IPS-20b (cell line): ENCODE results near the gene ZBED2.

Experiments
- H3K27ac ChIP-seq: one replicate; pipeline ENCODE4 v1.5.1; 2013; ENCODE audit warnings: low read length
- H3K27me3 ChIP-seq: 2 replicates; pipeline ENCODE4 v1.6.1; 2013; ENCODE audit warnings: mild to moderate bottlenecking, low read length, inconsistent platforms; ENCODE audit not compliant: insufficient read depth
- H3K36me3 ChIP-seq: 2 replicates; pipeline ENCODE4 v1.6.1; 2013; ENCODE audit warnings: low read depth, mild to moderate bottlenecking, inconsistent platforms, low read length, moderate library complexity; ENCODE audit not compliant: insufficient read depth
- H3K4me1 ChIP-seq: 2 replicates; pipeline ENCODE4 v1.6.1; 2013; ENCODE audit warnings: mild to moderate bottlenecking, control low read depth, inconsistent platforms, low read length, moderate library complexity; ENCODE audit not compliant: insufficient read depth
- H3K4me3 ChIP-seq: 2 replicates; pipeline ENCODE4 v1.5.1; 2013; ENCODE audit warnings: mild to moderate bottlenecking, low read length, inconsistent platforms
- H3K9ac ChIP-seq: 2 replicates; pipeline ENCODE4 v1.6.1; 2013; ENCODE audit warnings: low read depth, mild to moderate bottlenecking, inconsistent platforms, low read length, moderate library complexity
- H3K9me3 ChIP-seq: 2 replicates; pipeline ENCODE4 v1.6.1; 2013; ENCODE audit warnings: mild to moderate bottlenecking, low read depth, low read length, inconsistent platforms; ENCODE audit not compliant: insufficient read depth

ZBED2 gene

DNA sequence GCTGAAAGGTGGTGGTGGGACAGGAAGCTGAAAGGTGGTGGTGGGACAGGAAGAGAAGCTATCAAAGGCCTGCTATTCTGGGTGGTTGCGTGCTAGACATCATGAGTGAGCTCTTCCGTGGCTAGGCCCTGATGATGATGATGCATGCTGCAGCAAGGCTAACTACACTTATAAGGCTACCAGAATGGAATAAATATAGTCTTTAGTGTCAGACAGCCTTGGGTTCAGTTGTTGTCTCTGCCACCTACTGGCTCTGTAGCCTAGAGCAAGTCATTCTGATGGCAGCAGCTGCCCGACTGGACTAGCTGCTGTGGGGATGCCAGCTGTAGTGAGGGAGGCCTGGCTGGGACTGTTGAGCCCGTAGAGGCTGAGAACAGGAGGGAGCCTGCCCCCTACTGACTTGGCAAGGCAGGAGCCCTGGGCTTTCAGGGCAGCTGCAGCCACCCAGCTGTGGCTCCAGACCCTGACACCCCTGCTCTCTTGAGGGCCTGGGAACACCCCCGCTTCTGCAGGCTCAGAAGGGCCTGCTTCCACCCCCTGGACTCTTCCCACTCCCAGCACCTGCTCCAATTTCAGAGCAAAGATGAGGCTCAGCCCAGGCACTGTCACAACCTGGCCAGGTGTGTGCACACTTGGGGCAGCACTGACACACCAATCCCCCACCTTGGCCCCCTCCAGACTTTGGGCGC, 21.4 kb upstream of the ZBED2 start:
- Histone ChIP-seq H3K4me1 (no peaks in the 10 kb centered on the region), H3K4me3 (no peak overlapping the region), H3K36me3 (no peaks in the 10 kb centered on the region), H3K9me3 (peaks cover 9% of the 10 kb centered on the region), H3K27ac (no peak overlapping the region), H3K27me3 (no peaks in the 10 kb centered on the region), H3K9ac (no peak overlapping the region)

DNA sequence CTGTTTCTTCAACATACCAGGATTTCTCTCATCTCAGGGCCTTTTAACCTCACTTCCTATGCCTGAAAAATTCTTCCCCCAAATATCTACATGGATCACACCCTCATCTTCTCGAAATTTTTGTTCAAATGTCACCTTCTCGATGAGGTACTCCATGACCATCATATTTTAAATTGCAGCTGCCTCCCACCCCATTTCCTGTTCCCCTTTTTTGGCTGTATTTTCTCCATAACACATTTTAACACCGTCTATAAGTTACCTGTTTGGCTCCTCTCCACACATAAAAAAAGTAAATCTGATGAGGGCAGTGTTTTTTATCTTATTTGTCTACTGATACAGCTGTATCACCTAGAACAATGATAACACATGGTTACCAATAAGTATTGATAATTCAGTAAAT, 20.7 kb upstream of the ZBED2 start:
- Histone ChIP-seq H3K36me3 (no peaks in the 10 kb centered on the region), H3K27me3 (no peaks in the 10 kb centered on the region), H3K9me3 (peaks cover 9% of the 10 kb centered on the region), H3K9ac (no peak overlapping the region), H3K27ac (no peak overlapping the region), H3K4me1 (no peaks in the 10 kb centered on the region), H3K4me3 (no peak overlapping the region)

DNA sequence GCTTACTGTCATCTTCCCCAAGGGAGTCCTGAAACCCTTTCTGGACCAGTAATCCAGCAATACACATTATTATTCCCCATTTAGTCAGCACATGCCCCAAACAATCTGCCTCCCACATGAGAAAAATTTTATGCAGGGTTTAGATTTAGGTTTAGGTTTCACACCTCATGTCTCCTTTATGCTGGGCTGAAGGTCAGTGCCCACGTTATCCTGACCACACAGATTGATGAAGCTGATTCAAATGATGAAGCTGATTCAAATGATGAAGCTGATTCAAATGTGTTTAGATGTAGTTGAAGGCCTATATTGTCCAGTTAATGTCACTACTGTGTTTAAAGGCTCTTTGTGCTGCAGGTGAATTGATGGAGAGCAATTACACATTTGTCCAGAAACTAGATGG, 18.1 kb upstream of the ZBED2 start:
- H3K4me3 ChIP-seq, result no peak overlapping the region
- H3K9ac ChIP-seq, result no peak overlapping the region
- no peaks in the 10 kb centered on the region for H3K27me3 ChIP-seq
- H3K36me3 ChIP-seq, result no peaks in the 10 kb centered on the region
- H3K4me1 ChIP-seq, result no peaks in the 10 kb centered on the region
- peaks cover 9% of the 10 kb centered on the region for H3K9me3 ChIP-seq
- H3K27ac ChIP-seq, result no peak overlapping the region

DNA sequence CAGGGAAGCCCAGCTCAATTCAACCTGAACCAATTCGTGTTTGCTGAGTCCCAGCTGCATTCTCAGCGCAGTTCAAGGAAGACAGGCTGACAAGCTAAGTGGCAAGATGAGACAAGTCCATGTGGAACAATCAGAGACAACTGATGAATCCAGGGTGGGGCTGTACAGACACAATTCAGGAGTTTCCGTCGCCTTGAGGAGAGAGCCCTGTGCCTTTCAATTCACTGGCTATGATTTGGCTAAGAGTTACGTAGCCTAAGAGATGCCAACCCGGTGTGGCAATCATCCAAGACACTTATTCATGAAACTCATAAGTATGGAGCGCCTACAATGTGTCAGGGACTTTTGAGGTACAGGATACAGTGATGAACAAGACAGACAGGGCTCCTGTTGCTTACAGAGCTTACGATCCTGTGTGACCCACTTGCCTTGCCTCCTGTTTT, 15.5 kb upstream of the ZBED2 start:
- no peak overlapping the region for H3K4me3 ChIP-seq
- H3K36me3 ChIP-seq, result no peaks in the 10 kb centered on the region
- H3K27ac ChIP-seq, result no peak overlapping the region
- H3K9ac ChIP-seq, result no peak overlapping the region
- no peaks in the 10 kb centered on the region for H3K4me1 ChIP-seq
- H3K9me3 ChIP-seq, result no peaks in the 10 kb centered on the region
- H3K27me3 ChIP-seq, result no peaks in the 10 kb centered on the region

DNA sequence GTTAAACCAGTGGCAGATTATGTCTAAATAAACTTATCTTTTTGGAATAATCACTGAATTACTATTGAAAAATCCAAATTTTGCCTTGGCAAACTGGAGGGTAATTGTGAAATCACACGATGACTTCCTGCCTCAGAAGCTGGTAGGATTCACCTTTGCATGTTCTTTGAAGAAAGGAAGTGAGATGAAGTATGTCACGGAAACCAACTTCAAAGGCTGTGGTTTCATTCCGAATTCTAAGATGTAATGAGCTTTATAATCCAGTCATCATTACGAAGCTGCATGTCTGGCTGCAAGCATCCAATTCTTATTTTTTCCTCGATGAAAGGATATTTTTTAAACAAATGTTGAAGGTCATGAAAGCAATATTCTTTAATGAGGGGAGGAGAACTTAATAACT, 15.0 kb upstream of the ZBED2 start:
- Histone ChIP-seq H3K36me3 (no peaks in the 10 kb centered on the region), H3K9ac (no peak overlapping the region)

DNA sequence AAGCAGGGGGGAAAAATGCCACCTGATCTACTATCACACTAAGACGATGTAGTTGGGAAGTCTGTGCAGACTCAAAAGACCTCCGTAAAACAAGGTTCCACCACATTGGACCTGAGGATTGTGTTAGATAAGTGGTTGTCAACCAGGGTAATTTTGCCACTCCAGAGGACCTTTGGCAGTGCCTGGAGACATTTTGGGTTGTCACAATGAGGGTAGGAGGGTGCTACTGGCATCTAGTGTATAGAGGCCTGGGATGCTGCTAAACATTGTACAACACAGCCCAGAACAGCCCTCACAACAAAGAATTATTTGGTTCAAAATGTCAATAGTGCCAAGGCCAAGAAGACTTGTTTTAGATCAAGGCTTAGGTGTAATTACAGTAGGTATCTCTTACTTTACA, 14.6 kb upstream of the ZBED2 start:
- H3K9ac ChIP-seq, result no peak overlapping the region
- H3K36me3 ChIP-seq, result no peaks in the 10 kb centered on the region
- no peaks in the 10 kb centered on the region for H3K4me1 ChIP-seq
- no peak overlapping the region for H3K27ac ChIP-seq
- H3K27me3 ChIP-seq, result no peaks in the 10 kb centered on the region
- H3K4me3 ChIP-seq, result no peak overlapping the region
- no peaks in the 10 kb centered on the region for H3K9me3 ChIP-seq

More for the DNA sequence above, 15.0 kb upstream of the ZBED2 start:
- Histone ChIP-seq H3K4me1 (no peaks in the 10 kb centered on the region), H3K9me3 (no peaks in the 10 kb centered on the region), H3K27ac (no peak overlapping the region), H3K4me3 (no peak overlapping the region), H3K27me3 (no peaks in the 10 kb centered on the region)

DNA sequence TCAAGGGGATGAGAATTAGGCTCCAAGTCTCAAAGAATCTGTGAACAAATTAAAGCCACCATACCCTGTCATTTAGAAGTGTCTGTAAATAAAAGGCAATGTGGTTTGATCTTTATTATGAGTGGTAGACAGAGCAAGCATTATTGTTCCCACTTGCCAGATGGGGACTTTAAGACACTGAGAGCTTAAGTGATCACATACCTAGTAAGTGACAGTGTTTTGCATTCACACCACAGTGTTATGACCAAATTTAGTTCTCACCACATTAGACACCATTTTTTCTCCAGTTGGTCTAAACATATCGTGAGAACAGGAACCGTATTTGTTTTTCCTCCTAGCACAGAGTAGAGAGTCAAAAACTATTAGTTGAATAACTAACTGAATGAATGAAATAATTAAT, 13.2 kb upstream of the ZBED2 start:
- Histone ChIP-seq H3K9me3 (no peaks in the 10 kb centered on the region), H3K9ac (no peak overlapping the region), H3K36me3 (no peaks in the 10 kb centered on the region), H3K4me1 (no peaks in the 10 kb centered on the region), H3K27me3 (no peaks in the 10 kb centered on the region), H3K4me3 (no peak overlapping the region), H3K27ac (no peak overlapping the region)

DNA sequence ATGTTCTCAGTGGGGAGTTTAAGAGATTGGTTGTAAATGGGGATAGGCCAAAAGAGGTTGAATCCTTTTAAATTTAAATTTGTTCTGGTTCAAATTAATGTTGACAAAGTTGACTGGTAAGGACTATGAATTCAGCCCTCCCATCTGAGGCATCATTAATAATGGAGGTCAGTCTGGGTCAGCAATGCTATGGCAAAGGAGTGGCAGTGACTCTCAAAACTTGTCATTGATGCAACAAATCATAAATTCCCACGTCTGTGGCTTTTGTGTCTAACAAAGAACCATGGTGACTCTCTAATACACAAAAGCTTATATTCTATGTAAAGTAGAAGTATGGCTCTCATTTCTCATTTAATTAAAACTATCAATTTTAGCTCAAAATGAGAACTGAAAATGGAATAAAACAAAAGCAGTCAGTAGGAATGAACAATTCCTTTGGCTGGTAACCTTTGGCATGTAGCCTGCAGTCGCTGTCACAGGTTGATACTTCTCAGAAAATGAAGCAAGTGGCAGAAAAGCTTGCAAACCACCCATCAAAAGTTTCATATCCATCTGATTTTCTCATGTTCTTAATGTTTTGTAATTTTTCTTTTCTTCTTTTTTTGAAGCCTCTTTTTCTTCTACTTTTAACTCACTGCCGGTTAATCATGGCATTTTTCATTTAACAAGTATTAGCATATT, 12.2 kb upstream of the ZBED2 start:
- Histone ChIP-seq H3K4me3 (no peak overlapping the region), H3K9ac (no peak overlapping the region), H3K27me3 (no peaks in the 10 kb centered on the region), H3K36me3 (no peaks in the 10 kb centered on the region), H3K4me1 (no peaks in the 10 kb centered on the region), H3K27ac (no peak overlapping the region), H3K9me3 (no peaks in the 10 kb centered on the region)

DNA sequence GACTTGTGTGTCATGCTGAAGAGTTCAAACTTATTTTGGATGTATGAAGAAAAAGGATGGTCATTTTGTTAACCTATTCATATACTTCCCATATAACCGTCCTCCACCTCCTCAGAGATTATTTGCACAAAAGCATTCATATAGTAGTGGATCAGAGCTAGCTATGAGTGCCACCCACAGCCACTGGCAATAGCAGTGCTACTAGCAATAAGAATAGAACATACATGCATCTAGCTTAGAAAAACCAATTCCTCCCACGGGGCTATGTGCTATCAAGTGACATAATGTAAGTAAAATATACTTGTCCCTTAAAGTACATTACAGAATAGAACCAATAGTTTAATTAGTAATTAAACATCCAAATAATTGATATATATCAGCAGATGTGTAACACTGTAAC, 10.3 kb upstream of the ZBED2 start:
- no peak overlapping the region for H3K9ac ChIP-seq
- no peaks in the 10 kb centered on the region for H3K9me3 ChIP-seq
- no peaks in the 10 kb centered on the region for H3K36me3 ChIP-seq
- H3K4me1 ChIP-seq, result no peaks in the 10 kb centered on the region
- H3K4me3 ChIP-seq, result no peak overlapping the region
- H3K27me3 ChIP-seq, result no peaks in the 10 kb centered on the region
- no peak overlapping the region for H3K27ac ChIP-seq

DNA sequence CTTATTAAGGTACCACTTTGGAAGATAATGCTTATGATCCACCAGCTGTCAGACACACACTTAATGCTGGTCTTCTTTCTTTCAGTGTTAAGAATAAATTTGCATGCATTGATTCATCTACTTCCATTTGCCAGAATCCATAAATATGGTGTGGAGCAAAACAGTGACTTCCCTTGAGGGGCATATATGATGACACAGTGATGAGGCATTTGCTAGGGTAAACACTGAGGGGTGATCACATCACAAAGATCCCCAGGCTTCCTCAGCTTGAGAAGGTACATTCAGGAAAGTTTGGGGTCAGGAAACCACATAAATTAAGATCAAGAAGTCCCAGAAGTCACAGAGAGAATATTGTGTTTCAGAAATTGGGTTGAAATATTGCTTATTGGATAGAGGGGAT, 9.9 kb upstream of the ZBED2 start:
- no peaks in the 10 kb centered on the region for H3K36me3 ChIP-seq
- H3K4me3 ChIP-seq, result no peak overlapping the region
- no peak overlapping the region for H3K27ac ChIP-seq
- no peaks in the 10 kb centered on the region for H3K9me3 ChIP-seq
- no peak overlapping the region for H3K9ac ChIP-seq
- no peaks in the 10 kb centered on the region for H3K4me1 ChIP-seq
- H3K27me3 ChIP-seq, result no peaks in the 10 kb centered on the region

DNA sequence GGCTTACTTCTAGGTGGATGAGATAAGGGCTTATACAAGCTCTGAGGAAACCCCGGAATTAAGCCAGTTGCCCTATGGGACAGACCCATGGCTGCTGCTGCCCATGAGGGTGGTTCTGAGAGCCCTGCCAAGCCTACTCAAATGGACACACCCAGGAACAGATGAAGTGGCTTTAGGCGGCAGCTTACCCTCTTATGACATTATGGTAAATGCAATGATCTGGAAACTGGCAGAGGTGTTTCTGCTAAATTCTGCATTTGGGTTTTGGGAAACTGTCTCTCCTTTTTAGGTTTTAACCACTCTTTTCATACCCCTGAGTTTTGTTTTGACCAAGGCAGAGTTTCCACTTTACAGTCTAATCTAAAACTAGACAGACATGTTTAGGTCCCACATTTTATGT, 9.0 kb upstream of the ZBED2 start:
- no peak overlapping the region for H3K9ac ChIP-seq
- H3K27ac ChIP-seq, result no peak overlapping the region
- no peaks in the 10 kb centered on the region for H3K36me3 ChIP-seq
- H3K4me1 ChIP-seq, result no peaks in the 10 kb centered on the region
- H3K9me3 ChIP-seq, result no peaks in the 10 kb centered on the region
- H3K27me3 ChIP-seq, result no peaks in the 10 kb centered on the region
- H3K4me3 ChIP-seq, result no peak overlapping the region

DNA sequence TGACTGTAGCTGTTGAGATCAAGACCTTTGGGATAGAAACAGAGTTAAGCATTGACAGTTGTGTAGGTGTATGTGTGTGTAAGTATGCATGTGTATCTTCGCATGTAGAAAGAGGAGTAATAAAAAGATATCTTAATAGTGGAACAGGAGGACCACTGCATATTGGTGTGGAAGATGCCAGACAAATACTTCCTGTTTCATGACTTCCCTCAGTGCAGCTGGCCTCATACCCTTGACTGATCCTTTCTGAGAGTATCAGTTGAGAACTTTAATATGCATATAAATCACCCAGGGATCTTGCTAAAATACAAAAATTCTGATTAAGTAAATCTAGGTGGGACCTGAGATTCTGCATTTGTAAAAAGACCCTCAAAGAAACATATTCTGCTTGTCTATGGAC, 8.5 kb upstream of the ZBED2 start:
- Histone ChIP-seq H3K9ac (no peak overlapping the region), H3K4me1 (no peaks in the 10 kb centered on the region), H3K36me3 (no peaks in the 10 kb centered on the region), H3K27ac (no peak overlapping the region), H3K27me3 (no peaks in the 10 kb centered on the region), H3K4me3 (no peak overlapping the region), H3K9me3 (no peaks in the 10 kb centered on the region)
